Keratinocyte (primary cell): ENCODE measurements around the gene CHST7. TPM values are rescaled to one million over a fixed set of nuclear protein-coding genes. Genes with fewer than 3 reads are reported as not detected.
"Not testable (repeated sequence)": the region's sequence is repeated elsewhere in the genome, so short reads cannot be mapped to it uniquely, and the experiment has no call there.

Source experiments
- DNase-seq: peaks from one replicate; pipeline ENCODE4 v3.0.0-alpha.2; 2011; ENCODE audit warnings: low read depth, missing footprints, low spot score
- FAIRE-seq: peaks from 2 replicates; lab custom pipeline; 2011; peaks lifted over from hg19 to GRCh38; lab: Jason Lieb, UNC
- H2AFZ ChIP-seq: 2 replicates; pipeline ENCODE4 v1.6.0; 2012; ENCODE audit warnings: low read length, control low read depth, inconsistent platforms; ENCODE audit not compliant: control insufficient read depth
- H3K27ac ChIP-seq: 2 replicates; pipeline ENCODE4 v1.5.1; 2011; ENCODE audit warnings: low read length; ENCODE audit not compliant: control insufficient read depth, insufficient read depth
- H3K27me3 ChIP-seq: 3 replicates; pipeline ENCODE4 v1.6.0; 2011; ENCODE audit warnings: low read length; ENCODE audit not compliant: control insufficient read depth, insufficient read depth; ENCODE audit errors: extremely low read depth
- H3K36me3 ChIP-seq, 2 experiments: 2 replicates in 1 of 2; 3 replicates in 1 of 2; pipeline ENCODE4 v1.5.1; 2011; ENCODE audit warnings: low read length in 2 of 2, mild to moderate bottlenecking in 1 of 2; ENCODE audit not compliant: control insufficient read depth in 2 of 2, insufficient read depth in 2 of 2; ENCODE audit errors: extremely low read depth in 1 of 2
- H3K4me1 ChIP-seq: 3 replicates; pipeline ENCODE4 v1.5.1; 2011; ENCODE audit warnings: low read length; ENCODE audit not compliant: control insufficient read depth, insufficient read depth; ENCODE audit errors: extremely low read depth
- H3K4me2 ChIP-seq: 3 replicates; pipeline ENCODE4 v1.6.0; 2011; ENCODE audit warnings: low read depth, low read length; ENCODE audit not compliant: control insufficient read depth, insufficient read depth; ENCODE audit errors: extremely low read depth
- H3K4me3 ChIP-seq, 3 experiments: fragments of 200-600 bp in 1 of 3; sonication (generic) in 1 of 3; 2 replicates in 2 of 3; 3 replicates in 1 of 3; pipeline ENCODE4 v1.5.1; 2011 to 2016; ENCODE audit warnings: low read length in 3 of 3, mild to moderate bottlenecking in 3 of 3, control low read depth in 2 of 3, inconsistent platforms in 1 of 3, low read depth in 1 of 3, mixed read lengths in 1 of 3, mixed run types in 1 of 3, moderate library complexity in 1 of 3; ENCODE audit not compliant: control insufficient read depth in 2 of 3, insufficient read depth in 2 of 3; ENCODE audit errors: extremely low read depth in 1 of 3
- H3K79me2 ChIP-seq: 2 replicates; pipeline ENCODE4 v1.6.0; 2012; ENCODE audit warnings: low read length; ENCODE audit not compliant: control insufficient read depth, insufficient read depth
- H3K9ac ChIP-seq: 3 replicates; pipeline ENCODE4 v1.6.0; 2011; ENCODE audit warnings: low read length; ENCODE audit not compliant: control insufficient read depth, insufficient read depth; ENCODE audit errors: extremely low read depth
- H3K9me1 ChIP-seq: 3 replicates; pipeline ENCODE4 v1.6.0; 2011; ENCODE audit warnings: low read length; ENCODE audit not compliant: control insufficient read depth, insufficient read depth; ENCODE audit errors: extremely low read depth
- H3K9me3 ChIP-seq: 2 replicates; pipeline ENCODE4 v1.5.1; 2012; ENCODE audit warnings: low read depth, low read length; ENCODE audit not compliant: control insufficient read depth
- H4K20me1 ChIP-seq: 3 replicates; pipeline ENCODE4 v1.6.0; 2011; ENCODE audit warnings: low read length; ENCODE audit not compliant: control insufficient read depth, insufficient read depth; ENCODE audit errors: extremely low read depth
- CTCF ChIP-seq, 3 experiments: IDR thresholded peaks in 1 of 3; conservative IDR thresholded peaks in 1 of 3; optimal IDR thresholded peaks in 1 of 3; 2 replicates in 2 of 3; 3 replicates in 1 of 3; pipeline versions ENCODE3 to v1.5.1; 2011; ENCODE audit warnings: low read length in 3 of 3, mild to moderate bottlenecking in 3 of 3, moderate library complexity in 2 of 3, control low read depth in 1 of 3, inconsistent platforms in 1 of 3; ENCODE audit not compliant: insufficient read depth in 2 of 3; ENCODE audit errors: extremely low read depth in 1 of 3
- EZH2 ChIP-seq: IDR thresholded peaks from one replicate; pipeline ENCODE4 v1.6.1; 2012; ENCODE audit warnings: inconsistent platforms, mild to moderate bottlenecking, low read length, moderate library complexity
- dilution Hi-C: fragments of 300-500 bp; cut with MboI; formaldehyde crosslinking; loops from one replicate; pipeline ENCODE4 v1.7.0; 2020; ENCODE audit warnings: low sequenced_read_pairs; ENCODE audit not compliant: extremely low pct_ligation_motif_present
- polyA minus RNA-seq, 3 experiments: library from RNA; depleted of rRNA, polyadenylated mRNA; stranded (reverse); fragments of >200 nt; gene quantifications; 1 replicate in 1 of 3; 2 replicates in 1 of 3; 3 replicates in 1 of 3; pipeline ENCODE4 v1.2.3, GENCODE V29; 2011
- polyA plus RNA-seq, 5 experiments: library from polyadenylated mRNA; depleted of rRNA in 3 of 5; stranded (reverse) in 3 of 5; stranded (forward) in 1 of 5; unstranded in 1 of 5; fragments of >200 nt; gene quantifications; 1 replicate in 1 of 5; 2 replicates in 3 of 5; 3 replicates in 1 of 5; pipeline versions ENCODE4 v1.2.1 to v1.2.3, GENCODE V29; 2011 to 2012; ENCODE audit warnings: missing spikeins in 2 of 5, low read depth in 1 of 5, low replicate concordance in 1 of 5

CHST7 gene, protein sequence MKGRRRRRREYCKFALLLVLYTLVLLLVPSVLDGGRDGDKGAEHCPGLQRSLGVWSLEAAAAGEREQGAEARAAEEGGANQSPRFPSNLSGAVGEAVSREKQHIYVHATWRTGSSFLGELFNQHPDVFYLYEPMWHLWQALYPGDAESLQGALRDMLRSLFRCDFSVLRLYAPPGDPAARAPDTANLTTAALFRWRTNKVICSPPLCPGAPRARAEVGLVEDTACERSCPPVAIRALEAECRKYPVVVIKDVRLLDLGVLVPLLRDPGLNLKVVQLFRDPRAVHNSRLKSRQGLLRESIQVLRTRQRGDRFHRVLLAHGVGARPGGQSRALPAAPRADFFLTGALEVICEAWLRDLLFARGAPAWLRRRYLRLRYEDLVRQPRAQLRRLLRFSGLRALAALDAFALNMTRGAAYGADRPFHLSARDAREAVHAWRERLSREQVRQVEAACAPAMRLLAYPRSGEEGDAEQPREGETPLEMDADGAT
- polyA plus RNA-seq (0.26 to 0.39 TPM (median 0.27 TPM) in 3 replicates), polyA minus RNA-seq (0.72 TPM in 1 of 3 replicates, not detected in the others)
- polyA plus RNA-seq (2011; ENCODE audit: low read depth), result 0.64 TPM
- polyA plus RNA-seq (2011; cell fraction: cytosol; rRNA removed), result 0.21 and 0.26 TPM in 2 replicates
- 0.28 and 0.33 TPM in 2 replicates for polyA plus RNA-seq (2011; cell fraction: nucleus; rRNA removed)
- polyA plus RNA-seq (2012; ENCODE audit: low replicate concordance), result 0.59 and 0.66 TPM in 2 replicates
- polyA minus RNA-seq (2011; cell fraction: cytosol; rRNA and poly(A)+ RNA removed), result 0.77 TPM
- polyA minus RNA-seq (2011; cell fraction: nucleus; rRNA and poly(A)+ RNA removed), result 0.54 and 0.74 TPM in 2 replicates

DNA sequence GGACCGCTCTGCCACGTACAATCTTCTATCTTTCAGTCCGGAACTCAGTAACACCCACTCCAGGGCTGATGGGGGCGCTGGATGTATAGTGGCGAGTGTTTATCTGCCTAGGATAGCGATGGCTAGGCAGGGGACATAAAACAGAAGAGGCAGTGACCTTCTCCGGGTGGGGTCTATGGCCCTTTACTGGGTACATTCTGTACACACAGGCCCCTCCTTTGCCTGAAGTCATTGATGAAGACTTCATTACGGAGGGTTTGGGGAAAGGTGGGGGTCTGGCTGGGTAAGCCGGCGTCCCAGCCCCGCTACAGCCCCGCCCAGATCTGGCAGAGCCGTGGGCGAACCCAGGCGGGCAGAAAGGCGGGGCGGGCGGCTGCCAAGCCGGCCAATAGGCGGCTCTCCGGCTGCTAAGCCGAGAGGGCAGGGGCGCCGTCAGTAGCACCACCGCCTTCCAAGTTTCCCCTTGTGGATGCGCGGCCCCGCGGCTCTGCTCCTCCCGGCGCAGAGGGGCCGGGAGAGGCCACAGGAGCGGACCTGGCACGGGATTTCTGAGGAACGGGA is at the start of gene CHST7:
Gene CHST7, plus strand, starts transcription at position 435 of the 561 bp plus-strand sequence. CDS start 167 bp downstream, outside the sequence.
- Histone ChIP-seq H3K9me1 (no peaks in the 10 kb centered on the region), H3K4me3 (peak within 1 kb of the TSS; percentile 40 to 59 (median 48)), H3K4me1 (peaks cover 7% of the 10 kb centered on the region), H3K27me3 (no peaks in the 10 kb centered on the region), H3K27ac (no peak within 1 kb of the TSS), H3K9ac (no peak within 1 kb of the TSS), H3K79me2 (no peaks in the 10 kb centered on the region), H3K4me2 (peak within 1 kb of the TSS; percentile 70), H3K36me3 (no peaks in the 10 kb centered on the region), H2AFZ (peak within 1 kb of the TSS; percentile 74), H4K20me1 (no peaks in the 10 kb centered on the region), H3K9me3 (no peaks in the 10 kb centered on the region)
- TF ChIP-seq EZH2 (no peak), CTCF (optimal IDR thresholded peaks at IDR 0.05 in 1 of 3, IDR thresholded peaks at IDR 0.05 in 1 of 3, conservative IDR thresholded peaks at IDR 0.05 in 1 of 3; ENCODE audit: extremely low read depth in 1 of 3, insufficient read depth in 2 of 3, low read length in 3 of 3) (peak in 1 of 3 experiments; percentile 29)
- FAIRE-seq (no peak), DNase-seq (no peak)
- dilution Hi-C loops, result no loop called here

GRCh38 chrX:46528640-46529039 is 44.9 kb upstream of the CHST7 start:
- H3K4me1 ChIP-seq, H4K20me1 ChIP-seq, H3K9me1 ChIP-seq, H3K79me2 ChIP-seq, H3K9me3 ChIP-seq, H3K27ac ChIP-seq, FAIRE-seq, H2AFZ ChIP-seq, H3K9ac ChIP-seq, H3K4me2 ChIP-seq, H3K27me3 ChIP-seq, H3K36me3 ChIP-seq, dilution Hi-C loops, DNase-seq, H3K4me3 ChIP-seq: not testable (repeated sequence)

DNA sequence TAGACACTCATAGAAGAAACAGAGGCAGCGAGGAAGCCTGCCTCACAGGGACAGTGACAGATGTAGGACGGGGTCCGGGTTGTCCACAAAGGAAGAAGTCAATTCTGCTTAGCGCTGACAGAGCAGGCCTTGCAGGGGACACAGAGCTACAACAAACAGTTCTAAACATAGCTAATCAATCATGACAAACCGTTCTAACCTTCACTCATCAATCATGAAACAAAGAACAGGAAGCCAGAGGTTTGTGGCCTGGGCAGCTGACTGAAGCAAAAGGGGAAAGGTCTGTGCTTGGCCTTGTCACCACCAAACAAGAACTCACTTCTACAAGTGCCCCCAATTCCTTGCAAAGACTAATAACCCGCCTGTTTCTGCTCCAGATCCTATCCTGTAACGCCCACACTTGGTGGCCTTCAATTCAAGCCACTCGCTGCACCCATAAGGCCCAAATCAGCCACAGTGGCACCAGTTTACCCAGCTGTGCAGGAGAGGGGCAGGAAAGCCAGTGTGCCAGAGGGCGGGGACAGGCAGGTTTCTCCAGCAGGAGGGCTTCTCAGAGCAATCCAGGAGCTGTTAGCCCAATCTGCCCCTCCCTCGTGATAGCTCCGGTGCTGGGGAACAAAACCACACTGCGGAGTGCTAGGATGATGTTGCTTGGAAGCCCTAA is 43.7 kb upstream of the CHST7 start:
- H3K9me1 ChIP-seq, H3K4me1 ChIP-seq, H4K20me1 ChIP-seq, DNase-seq, dilution Hi-C loops, H3K9me3 ChIP-seq, H3K27me3 ChIP-seq, H3K4me3 ChIP-seq, H3K27ac ChIP-seq, H3K79me2 ChIP-seq, H3K4me2 ChIP-seq, FAIRE-seq, H3K36me3 ChIP-seq, H2AFZ ChIP-seq, H3K9ac ChIP-seq: not testable (repeated sequence)
